PC-9 (cell line): ENCODE data around the gene NSMCE4A. TPM values are rescaled to one million over a fixed set of nuclear protein-coding genes. Genes with fewer than 3 reads are reported as not detected.
"Not testable (repeated sequence)": the region's sequence is repeated elsewhere in the genome, so short reads cannot be mapped to it uniquely, and the experiment has no call there.

Experiments
- BruUV-seq: library from RNA; stranded (reverse); fragments of 400-500 nt; replicated peaks from 2 replicates; lab custom pipeline; 2021; lab: Mats Ljungman, UMichigan
- CTCF ChIA-PET: fragments of 300-600 bp; sonication (Branson Sonifier 250); formaldehyde crosslinking; loops from one replicate; lab custom pipeline; 2022; ENCODE audit warnings: antibody characterized with exemption; lab: Charles Lee
- POLR2A ChIA-PET: fragments of 300-600 bp; sonication (Branson Sonifier 250); formaldehyde crosslinking; loops from one replicate; lab custom pipeline; 2022; ENCODE audit warnings: antibody characterized with exemption; ENCODE audit not compliant: unreplicated experiment; lab: Charles Lee
- DNase-seq, 2 experiments: peaks; one replicate each; pipeline versions ENCODE4 v3.0.0 to v3.0.0-alpha.2; 2015 to 2022; ENCODE audit warnings: mixed read lengths in 1 of 2
- H2AFZ ChIP-seq: fragments of 200-600 bp; sonication (generic); 2 replicates; pipeline ENCODE4 v1.8.1; 2017; ENCODE audit warnings: antibody characterized with exemption
- H3F3A ChIP-seq: fragments of 200-600 bp; sonication (generic); 2 replicates; pipeline ENCODE4 v1.8.1; 2017; ENCODE audit warnings: antibody characterized with exemption, mild to moderate bottlenecking, low read depth; ENCODE audit not compliant: insufficient read depth
- H3K27ac ChIP-seq: fragments of 200-600 bp; sonication (generic); 2 replicates; pipeline ENCODE4 v1.6.1; 2016; ENCODE audit warnings: mixed run types
- H3K27me3 ChIP-seq: fragments of 200-600 bp; sonication (generic); 2 replicates; pipeline ENCODE4 v1.6.1; 2016; ENCODE audit warnings: low read depth, mixed run types; ENCODE audit not compliant: insufficient read depth
- H3K36me3 ChIP-seq: fragments of 200-600 bp; sonication (generic); 2 replicates; pipeline ENCODE4 v1.6.1; 2016; ENCODE audit warnings: low read depth, mixed run types
- H3K4me1 ChIP-seq: fragments of 200-600 bp; sonication (generic); replicated peaks from 2 replicates; pipeline ENCODE4 v1.6.1; 2016; ENCODE audit warnings: mixed run types; ENCODE audit not compliant: insufficient read depth
- H3K4me2 ChIP-seq: fragments of 200-600 bp; sonication (generic); 2 replicates; pipeline ENCODE4 v1.6.1; 2017; ENCODE audit warnings: mixed run types
- H3K4me3 ChIP-seq: fragments of 200-600 bp; sonication (generic); 2 replicates; pipeline ENCODE4 v1.6.1; 2016; ENCODE audit warnings: mixed run types
- H3K79me2 ChIP-seq: fragments of 200-600 bp; sonication (generic); 2 replicates; pipeline ENCODE4 v1.6.1; 2017; ENCODE audit warnings: low read depth, mixed run types
- H3K9me2 ChIP-seq: fragments of 200-600 bp; sonication (generic); 2 replicates; pipeline ENCODE4 v1.8.1; 2017; ENCODE audit warnings: mild to moderate bottlenecking; ENCODE audit not compliant: insufficient read depth
- H3K9me3 ChIP-seq: fragments of 200-600 bp; sonication (generic); 2 replicates; pipeline ENCODE4 v1.8.1; 2016; ENCODE audit warnings: low read depth; ENCODE audit not compliant: insufficient read depth
- H4K20me1 ChIP-seq: fragments of 200-600 bp; sonication (generic); 2 replicates; pipeline ENCODE4 v1.8.1; 2017; ENCODE audit not compliant: insufficient read depth
- EZH2 ChIP-seq: fragments of 200-600 bp; sonication (generic); IDR thresholded peaks from 2 replicates; pipeline ENCODE4 v1.8.0; 2017; ENCODE audit warnings: antibody characterized with exemption, low read depth
- intact Hi-C: fragments of 100-400 bp; cut with micrococcal nuclease; formaldehyde crosslinking; loops from one replicate; pipeline ENCODE4 v1.10.0; 2022; ENCODE audit not compliant: unreplicated experiment
- total RNA-seq: library from RNA; stranded (reverse); gene quantifications from 2 replicates; pipeline ENCODE4 v1.2.3, GENCODE V29; 2021
- TF ChIP-seq, protein P1 (sequence below): fragments of 200-600 bp; sonication (generic); conservative IDR thresholded peaks from 2 replicates; pipeline ENCODE4 v1.6.1; 2017; ENCODE audit warnings: mixed run types, antibody characterized with exemption, mild to moderate bottlenecking, moderate library complexity

The NSMCE4A gene
- total RNA-seq, 1 experiment from 2014 or later = 26.8 TPM

DNA sequence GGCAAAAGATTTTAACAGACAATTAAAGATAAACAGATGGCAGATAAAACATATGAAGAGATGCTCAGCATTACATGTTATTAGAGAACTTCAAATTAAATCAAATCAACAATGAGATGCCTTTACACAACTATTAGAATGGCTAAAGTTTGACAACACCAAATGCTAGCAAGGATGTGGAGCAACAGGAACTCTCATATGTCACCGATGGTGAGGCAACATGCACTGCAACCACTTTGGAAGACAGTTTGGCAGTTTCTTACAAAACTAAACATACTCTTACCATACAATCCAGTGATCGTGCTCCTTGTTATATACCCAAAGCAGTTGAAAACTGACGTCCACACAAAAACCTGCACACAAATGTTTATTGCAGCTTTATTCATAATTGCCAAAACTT lies 33.5 kb downstream of the NSMCE4A start:
- intact Hi-C loops = no loop called here
- Histone ChIP-seq H3K27ac (no peak overlapping the region), H3K4me3 (no peak overlapping the region), H4K20me1 (no peaks in the 10 kb centered on the region), H3F3A (peaks cover 5% of the 10 kb centered on the region; the same call in 1 of the 2 replicates), H3K9me2 (no peaks in the 10 kb centered on the region), H3K4me1 (0 out of 2 replicates have a peak, but pooled peaks cover 9% of the 10 kb centered on the region), H3K9me3 (no peaks in the 10 kb centered on the region), H2AFZ (no peak overlapping the region), H3K27me3 (no peaks in the 10 kb centered on the region), H3K36me3 (no peaks in the 10 kb centered on the region), H3K4me2 (no peak overlapping the region), H3K79me2 (no peaks in the 10 kb centered on the region)
- no peak for DNase-seq
- POLR2A ChIA-PET = no interaction called here
- CTCF ChIA-PET = no interaction called here
- no peak for TF ChIP-seq EZH2
- TF ChIP-seq, protein P1, sequence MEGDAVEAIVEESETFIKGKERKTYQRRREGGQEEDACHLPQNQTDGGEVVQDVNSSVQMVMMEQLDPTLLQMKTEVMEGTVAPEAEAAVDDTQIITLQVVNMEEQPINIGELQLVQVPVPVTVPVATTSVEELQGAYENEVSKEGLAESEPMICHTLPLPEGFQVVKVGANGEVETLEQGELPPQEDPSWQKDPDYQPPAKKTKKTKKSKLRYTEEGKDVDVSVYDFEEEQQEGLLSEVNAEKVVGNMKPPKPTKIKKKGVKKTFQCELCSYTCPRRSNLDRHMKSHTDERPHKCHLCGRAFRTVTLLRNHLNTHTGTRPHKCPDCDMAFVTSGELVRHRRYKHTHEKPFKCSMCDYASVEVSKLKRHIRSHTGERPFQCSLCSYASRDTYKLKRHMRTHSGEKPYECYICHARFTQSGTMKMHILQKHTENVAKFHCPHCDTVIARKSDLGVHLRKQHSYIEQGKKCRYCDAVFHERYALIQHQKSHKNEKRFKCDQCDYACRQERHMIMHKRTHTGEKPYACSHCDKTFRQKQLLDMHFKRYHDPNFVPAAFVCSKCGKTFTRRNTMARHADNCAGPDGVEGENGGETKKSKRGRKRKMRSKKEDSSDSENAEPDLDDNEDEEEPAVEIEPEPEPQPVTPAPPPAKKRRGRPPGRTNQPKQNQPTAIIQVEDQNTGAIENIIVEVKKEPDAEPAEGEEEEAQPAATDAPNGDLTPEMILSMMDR = no peak
- BruUV-seq = no TSS peak

DNA sequence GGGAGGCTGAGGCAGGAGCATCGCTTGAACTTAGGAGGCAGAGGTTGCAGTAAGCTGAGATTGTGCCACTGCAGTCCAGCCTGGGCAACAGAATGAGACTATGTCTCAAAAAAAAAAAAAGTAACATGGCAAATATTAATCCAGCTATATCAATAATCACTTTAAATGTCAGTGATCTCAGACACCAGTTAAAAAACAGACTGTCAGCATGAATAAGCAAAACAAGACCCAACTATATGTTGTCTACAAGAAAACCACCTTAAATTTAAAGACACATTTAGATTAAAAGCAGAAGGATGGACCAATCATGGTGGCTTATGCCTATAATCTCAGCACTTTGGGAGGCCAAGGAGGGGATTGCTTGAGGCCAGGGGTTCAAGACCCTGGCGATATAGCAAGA lies 38.7 kb downstream of the NSMCE4A start:
- Histone ChIP-seq H3K9me3 (no peaks in the 10 kb centered on the region), H3K27me3 (no peaks in the 10 kb centered on the region), H3K27ac (no peak overlapping the region), H3F3A (no peaks in the 10 kb centered on the region), H3K9me2 (no peaks in the 10 kb centered on the region), H3K4me2 (no peak overlapping the region), H3K79me2 (no peaks in the 10 kb centered on the region), H3K36me3 (no peaks in the 10 kb centered on the region), H4K20me1 (no peaks in the 10 kb centered on the region), H2AFZ (no peak overlapping the region), H3K4me1 (no peaks in the 10 kb centered on the region), H3K4me3 (no peak overlapping the region)
- CTCF ChIA-PET = no interaction called here
- POLR2A ChIA-PET = interaction anchor here (0.6 kb wide), 1 partner anchor 160 kb away, joined by 7 read pairs; no protein-coding TSS in a partner anchor
- no TSS peak for BruUV-seq
- TF ChIP-seq, protein P1 = no peak
- no peak for TF ChIP-seq EZH2
- intact Hi-C loops = no loop called here
- no peak for DNase-seq

DNA sequence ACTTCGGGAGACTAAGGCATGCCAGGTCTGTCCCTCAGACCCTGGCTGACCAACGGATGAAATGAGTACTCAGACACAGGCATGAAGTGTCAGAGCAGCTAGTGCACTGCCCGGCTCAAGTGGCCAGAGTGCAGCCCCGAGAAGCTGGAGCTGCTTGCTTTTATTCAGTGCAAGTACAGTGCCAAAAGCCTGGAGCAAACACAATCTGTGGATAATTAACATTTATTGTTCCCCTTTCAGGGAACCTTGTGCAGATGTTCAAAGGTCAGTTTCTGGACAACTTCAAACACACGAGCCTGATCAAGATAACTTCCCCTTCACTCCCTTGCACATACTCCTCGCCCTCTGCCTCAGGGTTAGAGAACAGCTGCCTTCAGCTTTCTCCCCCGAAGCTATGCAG lies 39.3 kb downstream of the NSMCE4A start:
- H3K4me1 ChIP-seq = no peaks in the 10 kb centered on the region
- H3K9me2 ChIP-seq = no peaks in the 10 kb centered on the region
- intact Hi-C loops = no loop called here
- no TSS peak for BruUV-seq
- no peak overlapping the region for H2AFZ ChIP-seq
- no peak for DNase-seq
- ChIA-PET CTCF (no interaction called here), POLR2A (interaction anchor here (0.6 to 0.7 kb wide), 3 partner anchors 13 to 358 kb away, joined by 4 to 7 read pairs (median 5); no protein-coding TSS in a partner anchor)
- no peaks in the 10 kb centered on the region for H4K20me1 ChIP-seq
- H3K4me3 ChIP-seq = no peak overlapping the region
- H3K36me3 ChIP-seq = no peaks in the 10 kb centered on the region
- H3K9me3 ChIP-seq = no peaks in the 10 kb centered on the region
- H3K27me3 ChIP-seq = no peaks in the 10 kb centered on the region
- H3K79me2 ChIP-seq = no peaks in the 10 kb centered on the region
- no peak for TF ChIP-seq EZH2
- TF ChIP-seq, protein P1 = no peak
- H3K27ac ChIP-seq = no peak overlapping the region
- no peaks in the 10 kb centered on the region for H3F3A ChIP-seq
- no peak overlapping the region for H3K4me2 ChIP-seq

DNA sequence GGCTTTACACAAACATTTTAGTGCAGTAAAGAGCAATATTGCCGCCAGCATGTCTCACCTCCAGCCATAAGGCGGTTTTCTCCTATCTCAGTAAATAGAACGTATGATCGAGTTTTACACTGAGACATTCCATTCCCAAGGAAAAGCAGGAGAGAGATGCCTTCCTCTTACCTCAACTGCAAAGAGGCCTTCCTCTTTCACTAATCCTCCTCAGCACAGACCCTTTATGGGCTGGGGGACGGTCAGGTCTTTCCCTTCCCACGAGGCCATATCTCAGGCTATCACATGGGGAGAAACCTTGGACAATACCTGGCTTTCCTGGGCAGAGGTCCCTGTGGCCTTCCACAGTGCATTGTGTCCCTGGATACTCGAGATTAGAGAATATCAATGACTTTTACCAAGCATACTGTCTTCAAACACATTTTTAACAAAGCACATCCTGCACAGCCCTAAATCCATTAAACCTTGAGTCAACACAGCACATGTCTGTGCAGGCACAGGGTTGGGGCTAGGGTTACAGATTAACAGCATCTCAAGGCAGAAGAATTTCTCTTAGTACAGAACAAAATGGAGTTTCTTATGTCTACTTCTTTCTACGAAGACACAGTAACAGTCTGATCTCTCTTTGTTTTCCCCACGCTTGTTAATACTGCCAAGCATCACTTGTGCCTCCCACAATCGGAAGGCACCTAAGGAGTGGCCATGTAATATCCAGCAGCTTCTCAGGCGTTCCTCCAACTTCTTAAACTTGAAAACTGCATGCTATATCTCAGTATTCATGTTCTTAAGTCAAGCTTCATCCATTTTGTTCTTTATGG lies 44.5 kb downstream of the NSMCE4A start:
- intact Hi-C loops, POLR2A ChIA-PET, CTCF ChIA-PET, BruUV-seq, H3K4me2 ChIP-seq, H3K9me2 ChIP-seq, DNase-seq, H3K9me3 ChIP-seq, H3K27ac ChIP-seq, H3K36me3 ChIP-seq, H3K4me3 ChIP-seq, H4K20me1 ChIP-seq, H3K4me1 ChIP-seq, H2AFZ ChIP-seq, H3K27me3 ChIP-seq, H3F3A ChIP-seq: not testable (repeated sequence)
- peaks cover 24% of the 10 kb centered on the region for H3K79me2 ChIP-seq

DNA sequence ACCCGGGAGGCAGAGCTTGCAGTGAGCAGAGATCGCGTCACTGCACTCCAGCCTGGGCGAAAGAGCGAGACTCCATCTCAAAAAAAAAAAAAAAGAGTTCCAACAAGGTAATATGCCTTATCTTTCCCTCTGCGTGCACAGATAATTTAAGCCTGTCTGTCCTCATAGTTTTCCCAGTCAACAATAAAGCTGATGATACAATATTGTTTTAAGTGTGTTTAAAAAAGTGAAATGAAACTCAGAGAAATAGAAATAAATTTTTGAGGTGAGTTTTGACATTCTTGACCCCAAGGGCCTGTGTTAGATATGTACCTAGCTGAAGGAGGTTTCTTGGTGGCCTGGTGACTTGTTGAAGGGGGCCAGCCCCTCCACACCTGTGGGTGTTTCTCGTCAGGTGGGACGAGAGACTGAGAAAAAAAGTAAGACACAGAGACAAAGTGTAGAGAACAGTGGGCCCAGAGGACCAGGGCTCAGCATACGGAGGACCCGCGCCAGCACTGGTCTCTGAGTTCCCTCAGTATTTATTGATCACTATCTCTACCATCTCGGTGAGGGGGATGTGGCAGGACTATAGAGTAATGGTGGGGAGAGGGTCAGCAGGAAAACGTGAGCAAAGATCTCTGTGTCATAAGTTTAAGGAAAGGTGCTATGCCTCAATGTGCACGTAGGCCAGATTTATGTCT lies 45.3 kb downstream of the NSMCE4A start:
- H4K20me1 ChIP-seq, H3K4me1 ChIP-seq, DNase-seq, H3K4me2 ChIP-seq, H3K36me3 ChIP-seq, H3K27ac ChIP-seq, POLR2A ChIA-PET, H3K9me2 ChIP-seq, H3K27me3 ChIP-seq, H3K9me3 ChIP-seq, H3K4me3 ChIP-seq, BruUV-seq, H2AFZ ChIP-seq, H3F3A ChIP-seq, CTCF ChIA-PET: not testable (repeated sequence)
- intact Hi-C loops = loop anchor here (2.0 to 5.0 kb wide), 3 partner anchors 45 to 183 kb away; partner anchors contain the start of gene NSMCE4A
- peaks cover 31% of the 10 kb centered on the region for H3K79me2 ChIP-seq
